Astrocyte (in vitro differentiated cells and primary cell): ENCODE data around the gene SLC1A1. TPM values are rescaled to one million over a fixed set of nuclear protein-coding genes. Genes with fewer than 3 reads are reported as not detected.

ENCODE experiments used
- DNase-seq: peaks from one replicate; pipeline ENCODE4 v3.0.0-alpha.2; 2010; ENCODE audit warnings: low read depth
- FAIRE-seq: peaks from 2 replicates; lab custom pipeline; 2011; peaks lifted over from hg19 to GRCh38; lab: Jason Lieb, UNC
- H2AFZ ChIP-seq: 2 replicates; pipeline ENCODE4 v1.6.0; 2012; ENCODE audit warnings: low read depth, low read length, inconsistent platforms
- H3K27ac ChIP-seq: 2 replicates; pipeline ENCODE4 v1.5.1; 2011; ENCODE audit warnings: low read depth, low read length, inconsistent platforms
- H3K27me3 ChIP-seq: 2 replicates; pipeline ENCODE4 v1.6.0; 2011; ENCODE audit warnings: low read length, inconsistent platforms; ENCODE audit not compliant: insufficient read depth
- H3K36me3 ChIP-seq: 2 replicates; pipeline ENCODE4 v1.5.1; 2011; ENCODE audit warnings: low read length, inconsistent platforms; ENCODE audit not compliant: insufficient read depth
- H3K4me1 ChIP-seq: 2 replicates; pipeline ENCODE4 v1.5.1; 2011; ENCODE audit warnings: low read length, inconsistent platforms; ENCODE audit not compliant: insufficient read depth
- H3K4me2 ChIP-seq: 2 replicates; pipeline ENCODE4 v1.6.0; 2012; ENCODE audit warnings: low read length, inconsistent platforms
- H3K4me3 ChIP-seq: 2 replicates; pipeline ENCODE4 v1.5.1; 2011; ENCODE audit warnings: low read depth, mild to moderate bottlenecking, low read length, inconsistent platforms; ENCODE audit not compliant: insufficient read depth
- H3K79me2 ChIP-seq: 2 replicates; pipeline ENCODE4 v1.6.0; 2012; ENCODE audit warnings: mild to moderate bottlenecking, low read length, inconsistent platforms; ENCODE audit not compliant: insufficient read depth
- H3K9ac ChIP-seq: 2 replicates; pipeline ENCODE4 v1.6.0; 2012; ENCODE audit warnings: mild to moderate bottlenecking, low read length, inconsistent platforms
- H3K9me3 ChIP-seq: 2 replicates; pipeline ENCODE4 v1.5.1; 2012; ENCODE audit warnings: low read depth, mild to moderate bottlenecking, low read length, inconsistent platforms; ENCODE audit not compliant: insufficient read depth
- H4K20me1 ChIP-seq: 2 replicates; pipeline ENCODE4 v1.6.0; 2012; ENCODE audit warnings: low read length, inconsistent platforms; ENCODE audit not compliant: insufficient read depth
- H3K27ac Mint-ChIP-seq: one replicate; pipeline ENCODE4 v1.8.0; 2021; ENCODE audit warnings: mild to moderate bottlenecking, mixed read lengths; ENCODE audit not compliant: unreplicated experiment
- H3K27me3 Mint-ChIP-seq: one replicate; pipeline ENCODE4 v1.8.0; 2021; ENCODE audit warnings: low read depth, mixed read lengths; ENCODE audit not compliant: unreplicated experiment
- H3K36me3 Mint-ChIP-seq: one replicate; pipeline ENCODE4 v1.8.0; 2021; ENCODE audit warnings: low read depth, mixed read lengths; ENCODE audit not compliant: unreplicated experiment
- H3K4me1 Mint-ChIP-seq: one replicate; pipeline ENCODE4 v1.8.0; 2021; ENCODE audit warnings: low read depth, mixed read lengths; ENCODE audit not compliant: unreplicated experiment
- H3K4me3 Mint-ChIP-seq: one replicate; pipeline ENCODE4 v1.8.0; 2021; ENCODE audit warnings: mild to moderate bottlenecking, moderate library complexity, mixed read lengths; ENCODE audit not compliant: unreplicated experiment
- H3K9me3 Mint-ChIP-seq: one replicate; pipeline ENCODE4 v1.8.0; 2021; ENCODE audit warnings: mild to moderate bottlenecking, mixed read lengths; ENCODE audit not compliant: unreplicated experiment
- EZH2 ChIP-seq: IDR thresholded peaks from 2 replicates; pipeline ENCODE4 v1.6.1; 2012; ENCODE audit warnings: mild to moderate bottlenecking, low read length, inconsistent platforms; ENCODE audit not compliant: insufficient read depth
- total RNA-seq: library from RNA; stranded (reverse); gene quantifications from 2 replicates; pipeline ENCODE4 v1.2.1, GENCODE V29; 2021
- TF ChIP-seq, protein P1 (sequence below): IDR thresholded peaks from 2 replicates; pipeline ENCODE4 v1.5.1; 2011; ENCODE audit warnings: low read depth, mild to moderate bottlenecking, inconsistent platforms, low read length, moderate library complexity; ENCODE audit not compliant: insufficient read depth

The SLC1A1 gene
- total RNA-seq, 1 donor from 2014 or later: 6.7 TPM

DNA sequence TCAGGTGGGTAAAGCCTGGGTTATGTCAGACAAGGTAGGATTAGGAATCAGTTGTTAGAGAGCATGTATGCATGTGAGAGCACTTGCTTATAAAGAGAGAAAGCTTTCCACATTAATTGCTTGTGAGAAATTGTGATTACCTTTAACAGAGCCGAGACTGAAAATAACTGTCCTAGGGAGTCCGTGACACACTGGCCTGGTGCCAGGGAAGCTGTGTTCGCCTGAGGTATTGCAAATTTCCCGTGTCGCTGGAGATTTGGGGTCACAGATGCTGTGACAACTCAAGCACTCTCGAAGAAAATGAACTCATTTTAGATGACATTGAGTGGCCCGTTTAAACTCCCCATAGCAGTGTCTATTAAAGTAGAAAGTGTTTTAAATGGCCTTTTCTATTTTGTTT, 9.6 kb downstream of the SLC1A1 start:
- peaks cover 7% of the 10 kb centered on the region for H3K36me3 Mint-ChIP-seq
- H3K4me2 ChIP-seq: no peak overlapping the region
- H3K79me2 ChIP-seq: no peaks in the 10 kb centered on the region
- no peak overlapping the region for H3K27ac Mint-ChIP-seq
- H3K27me3 ChIP-seq: no peaks in the 10 kb centered on the region
- no peak overlapping the region for H3K27ac ChIP-seq
- H4K20me1 ChIP-seq: no peaks in the 10 kb centered on the region
- no peaks in the 10 kb centered on the region for H3K9me3 ChIP-seq
- no peak overlapping the region for H3K4me3 ChIP-seq
- no peaks in the 10 kb centered on the region for H3K4me1 ChIP-seq
- H2AFZ ChIP-seq: no peak overlapping the region
- peaks cover 3% of the 10 kb centered on the region for H3K4me1 Mint-ChIP-seq
- H3K9me3 Mint-ChIP-seq: peaks cover 2% of the 10 kb centered on the region
- no peak overlapping the region for H3K4me3 Mint-ChIP-seq
- H3K36me3 ChIP-seq: no peaks in the 10 kb centered on the region
- no peak for FAIRE-seq
- no peak overlapping the region for H3K9ac ChIP-seq
- H3K27me3 Mint-ChIP-seq: peaks cover 3% of the 10 kb centered on the region
- TF ChIP-seq, protein P1, sequence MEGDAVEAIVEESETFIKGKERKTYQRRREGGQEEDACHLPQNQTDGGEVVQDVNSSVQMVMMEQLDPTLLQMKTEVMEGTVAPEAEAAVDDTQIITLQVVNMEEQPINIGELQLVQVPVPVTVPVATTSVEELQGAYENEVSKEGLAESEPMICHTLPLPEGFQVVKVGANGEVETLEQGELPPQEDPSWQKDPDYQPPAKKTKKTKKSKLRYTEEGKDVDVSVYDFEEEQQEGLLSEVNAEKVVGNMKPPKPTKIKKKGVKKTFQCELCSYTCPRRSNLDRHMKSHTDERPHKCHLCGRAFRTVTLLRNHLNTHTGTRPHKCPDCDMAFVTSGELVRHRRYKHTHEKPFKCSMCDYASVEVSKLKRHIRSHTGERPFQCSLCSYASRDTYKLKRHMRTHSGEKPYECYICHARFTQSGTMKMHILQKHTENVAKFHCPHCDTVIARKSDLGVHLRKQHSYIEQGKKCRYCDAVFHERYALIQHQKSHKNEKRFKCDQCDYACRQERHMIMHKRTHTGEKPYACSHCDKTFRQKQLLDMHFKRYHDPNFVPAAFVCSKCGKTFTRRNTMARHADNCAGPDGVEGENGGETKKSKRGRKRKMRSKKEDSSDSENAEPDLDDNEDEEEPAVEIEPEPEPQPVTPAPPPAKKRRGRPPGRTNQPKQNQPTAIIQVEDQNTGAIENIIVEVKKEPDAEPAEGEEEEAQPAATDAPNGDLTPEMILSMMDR: no peak
- no peak for TF ChIP-seq EZH2
- DNase-seq: no peak

GRCh38 chr9:4501147-4501507, 10.9 kb downstream of the SLC1A1 start:
- Histone ChIP-seq H3K4me1 (no peaks in the 10 kb centered on the region), H3K9ac (no peak overlapping the region), H3K79me2 (no peaks in the 10 kb centered on the region), H4K20me1 (no peaks in the 10 kb centered on the region), H3K4me3 (no peak overlapping the region), H3K27me3 (no peaks in the 10 kb centered on the region), H3K36me3 (no peaks in the 10 kb centered on the region), H3K4me2 (no peak overlapping the region), H3K27ac (no peak overlapping the region), H2AFZ (no peak overlapping the region), H3K9me3 (no peaks in the 10 kb centered on the region)
- Mint-ChIP-seq H3K27me3 (no peaks in the 10 kb centered on the region), H3K4me1 (peaks cover 3% of the 10 kb centered on the region), H3K4me3 (no peak overlapping the region), H3K36me3 (no peaks in the 10 kb centered on the region), H3K27ac (no peak overlapping the region), H3K9me3 (no peaks in the 10 kb centered on the region)
- DNase-seq (no peak), FAIRE-seq (no peak)
- TF ChIP-seq EZH2: no peak
- TF ChIP-seq, protein P1: no peak

GRCh38 chr9:4502444-4502843, 12.2 kb downstream of the SLC1A1 start:
- peaks cover 6% of the 10 kb centered on the region for H3K4me1 Mint-ChIP-seq
- no peaks in the 10 kb centered on the region for H3K9me3 ChIP-seq
- no peaks in the 10 kb centered on the region for H3K36me3 Mint-ChIP-seq
- H3K4me1 ChIP-seq: peaks cover 2% of the 10 kb centered on the region
- DNase-seq (no peak), FAIRE-seq (no peak)
- H3K4me2 ChIP-seq: no peak overlapping the region
- no peak overlapping the region for H3K27ac Mint-ChIP-seq
- no peaks in the 10 kb centered on the region for H3K27me3 ChIP-seq
- no peaks in the 10 kb centered on the region for H3K9me3 Mint-ChIP-seq
- no peak overlapping the region for H3K4me3 ChIP-seq
- no peaks in the 10 kb centered on the region for H3K36me3 ChIP-seq
- no peaks in the 10 kb centered on the region for H4K20me1 ChIP-seq
- no peaks in the 10 kb centered on the region for H3K79me2 ChIP-seq
- no peak for TF ChIP-seq EZH2
- TF ChIP-seq, protein P1: no peak
- H3K9ac ChIP-seq: no peak overlapping the region
- no peak overlapping the region for H3K4me3 Mint-ChIP-seq
- H3K27me3 Mint-ChIP-seq: no peaks in the 10 kb centered on the region
- no peak overlapping the region for H3K27ac ChIP-seq
- H2AFZ ChIP-seq: no peak overlapping the region
